NCI-H460 (cell line): ENCODE measurements around the gene CHST11. TPM values are rescaled to one million over a fixed set of nuclear protein-coding genes. Genes with fewer than 3 reads are reported as not detected.

Experiments
- DNase-seq: peaks from one replicate; pipeline ENCODE4 v3.0.0-alpha.2; 2016; ENCODE audit warnings: low read depth; ENCODE audit errors: extremely low read depth
- total RNA-seq: library from RNA; depleted of rRNA; stranded (reverse); fragments of >200 nt; shearing (Covaris generic); gene quantifications from 2 replicates; pipeline ENCODE4 v1.2.3, GENCODE V29; 2014

Gene CHST11
- total RNA-seq, 1 experiment from 2014 or later, result 2.9 TPM

- no peak for DNase-seq
These were observed 119.5 kb downstream of the CHST11 start for GRCh38 chr12:104576187-104576778.

- DNase-seq, result no peak
These were observed 120.3 kb downstream of the CHST11 start for GRCh38 chr12:104576980-104577580.

GRCh38 chr12:104577581-104577981, 120.8 kb downstream of the CHST11 start:
- no peak for DNase-seq

DNA sequence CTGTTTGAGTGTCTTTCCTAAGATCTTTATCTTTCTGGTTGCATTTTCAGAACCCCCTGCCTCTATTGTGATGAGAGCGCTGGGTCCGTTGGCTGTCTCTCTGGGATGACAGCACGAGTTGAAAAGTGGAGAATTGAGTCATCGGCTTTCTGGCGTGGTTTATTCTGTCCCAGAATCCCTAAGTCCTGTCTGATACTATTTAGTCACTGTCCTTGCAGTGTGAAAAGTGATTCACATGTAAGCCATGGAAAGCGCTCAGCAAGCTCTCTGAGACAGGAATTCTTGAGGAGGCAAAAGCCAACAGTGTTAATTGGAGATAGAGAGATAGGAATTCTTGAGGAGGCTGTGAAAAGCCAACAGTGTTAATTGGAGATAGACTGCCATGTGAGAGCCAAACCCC, 121.7 kb downstream of the CHST11 start:
- DNase-seq, result no peak

- DNase-seq, result no peak
These were observed 123.2 kb downstream of the CHST11 start for GRCh38 chr12:104579718-104580495.

DNA sequence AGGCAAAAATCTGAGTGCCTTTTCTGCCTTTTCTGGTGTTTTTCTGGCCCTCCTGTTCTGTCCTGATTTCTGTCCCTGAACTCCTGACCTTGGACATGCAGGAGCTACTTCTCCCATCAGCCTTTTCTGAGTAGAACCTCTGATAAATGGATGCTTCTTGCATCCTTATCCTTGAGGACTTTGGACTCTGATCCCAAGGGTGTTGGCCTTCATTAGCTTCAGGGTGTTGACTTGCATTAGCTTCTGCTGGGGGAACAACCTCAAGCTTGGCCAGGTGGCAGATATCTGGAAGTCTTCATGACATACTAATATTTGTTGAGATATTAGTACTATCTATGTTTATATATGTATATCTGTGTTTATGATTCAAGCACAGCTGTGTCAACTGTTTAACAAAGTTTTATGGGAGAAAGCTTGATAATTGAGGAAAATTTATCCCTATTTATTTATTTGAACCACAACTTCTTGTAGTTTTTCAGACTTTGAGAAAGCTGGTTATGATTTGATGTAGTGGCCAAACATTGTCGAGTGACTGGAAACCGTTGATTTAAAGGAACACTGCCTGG, 124.3 kb downstream of the CHST11 start:
- DNase-seq, result no peak

DNA sequence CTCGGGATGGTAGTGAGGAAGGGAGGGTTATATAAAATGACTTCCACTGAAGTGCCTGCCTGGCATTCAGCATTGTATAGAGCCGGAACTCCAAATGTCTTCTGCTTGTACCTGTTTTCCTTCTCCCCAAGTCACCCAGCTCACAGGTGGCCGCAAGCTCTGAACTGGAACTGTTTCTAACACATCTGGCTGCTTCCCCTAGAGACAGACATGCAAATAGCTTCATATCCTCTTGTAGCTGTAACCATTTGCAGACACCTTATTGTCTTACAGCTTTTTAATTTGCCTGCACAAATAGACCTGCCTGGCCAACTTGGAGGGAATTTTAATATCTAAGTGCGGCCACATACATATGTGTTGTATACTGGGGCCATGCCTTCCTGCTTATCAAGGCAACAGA, 126.0 kb downstream of the CHST11 start:
- DNase-seq, result no peak

DNA sequence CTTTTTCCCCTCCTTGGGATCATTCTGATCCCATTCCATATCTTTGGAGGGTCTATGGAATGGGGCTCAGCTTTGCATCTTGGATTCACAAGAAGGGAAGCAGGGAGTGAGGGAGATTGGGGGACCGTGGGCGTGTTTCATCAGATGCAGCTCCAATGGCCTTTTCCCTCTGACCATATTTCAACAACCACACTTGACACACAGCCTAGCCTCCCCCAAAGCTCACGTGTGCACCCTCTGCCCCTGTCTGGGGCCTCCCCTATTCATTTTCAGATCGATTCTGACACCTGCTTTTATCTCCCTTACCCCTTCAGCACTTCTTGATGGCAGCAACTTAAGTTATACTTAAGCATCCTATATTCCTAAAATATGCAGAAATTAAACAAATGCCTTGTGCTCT, 126.6 kb downstream of the CHST11 start:
- no peak for DNase-seq

GRCh38 chr12:104585448-104586055, 128.8 kb downstream of the CHST11 start:
- DNase-seq, result no peak

DNA sequence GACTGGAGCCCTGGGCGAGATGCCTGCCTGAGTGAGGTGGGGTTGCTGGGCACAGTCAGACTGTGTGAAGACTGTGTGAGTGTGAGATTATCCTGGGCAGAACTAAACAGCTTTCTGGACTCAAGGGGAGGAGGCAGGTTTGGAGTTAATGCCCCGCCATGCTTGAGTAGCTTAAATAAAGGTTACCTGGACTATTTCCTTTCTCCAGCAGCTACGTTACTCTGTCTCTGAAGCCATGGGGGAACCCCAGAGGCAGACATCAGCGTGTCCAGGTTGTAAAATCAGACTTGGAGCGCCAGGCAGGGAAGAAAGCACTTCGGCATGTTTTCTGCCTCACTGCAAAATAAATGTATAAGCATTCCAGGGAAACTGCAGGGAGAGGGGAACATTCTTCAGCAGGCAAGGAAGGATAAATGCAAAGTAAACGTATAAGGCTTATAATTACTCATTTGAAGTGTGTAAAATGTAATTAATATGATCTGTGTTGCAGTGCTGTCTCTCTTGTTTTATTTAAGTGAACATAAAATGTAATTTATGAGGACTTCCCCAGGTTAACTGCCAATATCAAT, 129.7 kb downstream of the CHST11 start:
- DNase-seq, result no peak

- no peak for DNase-seq
These were observed 131.5 kb downstream of the CHST11 start for GRCh38 chr12:104588047-104588920.

- no peak for DNase-seq
These were observed 132.3 kb downstream of the CHST11 start for GRCh38 chr12:104588921-104589590.

DNA sequence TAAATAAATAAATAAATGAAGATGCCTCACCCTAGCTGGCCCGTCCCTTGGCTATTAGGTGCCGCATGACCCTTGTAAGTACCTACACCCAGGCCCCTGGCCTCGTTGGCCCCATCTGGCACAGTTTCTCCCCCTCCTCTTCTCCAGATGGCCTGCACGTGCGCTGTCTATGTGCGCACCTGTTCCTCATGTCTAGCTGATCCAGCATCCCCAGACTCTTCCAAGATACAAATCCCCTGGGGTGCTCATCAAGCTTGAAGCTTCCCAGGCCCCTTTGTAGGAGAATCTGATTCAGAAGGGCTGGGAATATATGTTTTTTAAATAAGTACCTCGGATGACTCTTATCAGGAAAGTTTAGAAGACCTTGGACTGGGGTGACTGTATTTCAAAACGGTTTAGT, 133.3 kb downstream of the CHST11 start:
- DNase-seq, result no peak

DNA sequence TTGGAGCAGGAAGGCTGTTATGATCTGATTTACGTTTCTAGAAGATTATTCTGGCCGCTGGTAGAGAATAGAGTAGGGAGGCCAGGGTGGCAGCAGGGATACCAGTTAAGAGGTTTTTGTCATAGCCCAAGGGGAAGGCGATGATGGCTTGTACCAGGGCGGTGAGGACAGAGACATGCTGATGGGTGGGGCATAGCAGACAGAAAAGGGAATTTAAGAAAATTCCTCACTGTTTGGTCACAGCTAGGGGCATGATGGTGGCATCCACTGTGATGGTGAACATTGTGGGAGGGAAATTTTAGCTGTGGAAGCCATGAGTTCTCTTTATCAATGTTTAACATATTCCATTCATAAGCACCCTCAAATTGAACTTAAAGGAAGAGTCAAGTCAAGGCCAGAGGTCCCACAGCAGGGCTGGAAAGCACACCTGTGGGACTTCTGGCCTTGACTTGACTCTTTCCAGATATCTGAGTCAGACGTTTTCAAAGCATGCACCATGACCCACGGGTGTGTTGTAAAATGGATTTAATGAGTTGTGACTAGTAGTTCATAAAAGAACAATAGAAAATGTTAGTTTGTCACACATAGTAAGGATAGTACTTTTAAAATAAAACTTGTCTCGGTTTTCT, 134.6 kb downstream of the CHST11 start:
- no peak for DNase-seq

GRCh38 chr12:104593482-104593881, 136.7 kb downstream of the CHST11 start:
- no peak for DNase-seq

GRCh38 chr12:104596134-104596799, 139.5 kb downstream of the CHST11 start:
- no peak for DNase-seq

DNA sequence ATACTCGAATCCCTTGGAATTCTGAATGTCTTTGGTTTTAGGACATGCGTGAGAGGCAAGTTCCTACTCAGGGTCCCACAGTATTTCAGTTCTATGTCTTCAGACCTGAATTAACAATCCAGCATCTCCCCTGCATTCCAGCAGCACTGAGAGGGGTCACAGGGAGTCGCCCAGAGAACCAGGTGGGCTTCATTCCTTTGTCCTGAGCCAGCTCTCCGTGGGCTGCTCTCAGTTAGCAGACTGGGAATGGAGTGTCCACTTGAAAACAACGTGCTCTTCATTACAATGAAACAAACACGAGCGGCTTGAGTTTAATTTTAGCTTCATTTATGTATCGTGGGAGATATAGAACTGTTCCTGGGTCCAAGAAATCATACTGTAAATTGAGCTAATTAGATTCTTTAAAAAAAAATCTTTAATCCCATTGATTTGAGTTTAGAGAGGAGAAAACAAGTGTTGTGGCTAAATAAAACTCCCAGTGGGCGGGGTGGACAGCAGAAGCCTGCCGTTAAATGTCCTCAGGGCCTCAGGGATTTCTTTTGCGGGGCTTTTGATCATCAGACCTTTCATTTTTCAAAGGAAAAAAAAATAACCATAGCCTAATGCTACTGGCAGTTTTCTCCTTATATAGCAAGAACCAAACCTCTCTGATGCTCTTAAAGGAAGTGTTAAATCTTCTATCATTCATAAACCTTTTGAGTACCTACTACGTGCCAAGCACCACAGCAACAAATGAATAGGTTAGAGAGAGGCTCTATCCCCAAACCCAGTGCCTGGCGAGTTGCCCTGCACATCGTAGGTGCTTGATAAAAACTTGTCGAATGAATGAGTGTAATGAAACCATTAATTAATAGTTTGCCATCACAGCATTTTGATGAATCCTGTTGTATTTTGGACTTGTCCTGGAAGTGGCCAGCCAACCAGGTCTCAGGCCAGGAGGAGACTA, 140.4 kb downstream of the CHST11 start:
- no peak for DNase-seq
